ENCODE results near the gene GOLGA6D. TPM values are rescaled to one million over a fixed set of nuclear protein-coding genes. Genes with fewer than 3 reads are reported as not detected.
"Not testable (repeated sequence)": the region's sequence is repeated elsewhere in the genome, so short reads cannot be mapped to it uniquely, and the experiment has no call there.

GOLGA6D gene
- total RNA-seq, 1 experiment from 2014 or later: 0.12 TPM

DNA sequence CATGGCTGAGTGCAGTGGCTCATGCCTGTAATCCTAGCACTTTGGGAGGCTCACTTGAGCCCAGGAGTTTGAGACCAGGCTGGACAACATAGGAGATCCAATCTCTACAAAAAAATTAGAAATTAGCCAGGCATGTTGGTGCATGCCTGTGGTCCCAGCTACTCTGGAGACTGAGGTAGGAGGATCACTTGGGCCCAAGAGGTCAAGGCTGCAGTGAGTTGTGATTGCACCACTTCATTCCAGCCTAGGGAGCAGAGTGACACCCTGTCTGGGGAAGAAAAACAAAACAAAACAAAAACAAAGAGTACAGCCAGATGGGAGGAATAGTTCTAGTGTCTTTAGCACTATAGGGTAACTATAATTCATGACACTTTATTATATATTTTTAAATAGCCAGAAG lies 27.1 kb downstream of the GOLGA6D start:
- no TSS peak for BruUV-seq (replicated peaks)
- intact Hi-C loops (cut with micrococcal nuclease): no loop called here
- ATAC-seq (no peak), DNase-seq (ENCODE audit: low read depth, low spot score) (no peak)
- Histone ChIP-seq H3K27ac (ENCODE audit: low read depth, low read length) (no peak overlapping the region), H3K9me2 (ENCODE audit: insufficient read depth) (no peaks in the 10 kb centered on the region), H3K4me1 (ENCODE audit: control insufficient read depth in 1 of 2, insufficient read depth in 2 of 2, low read length in 2 of 2) (peaks cover 4 to 25% of the 10 kb centered on the region in 2 experiments; a peak in 3 of 4 replicates), H3K36me3 (ENCODE audit: control insufficient read depth in 1 of 2, insufficient read depth in 2 of 2, low read length in 2 of 2) (no peaks in the 10 kb centered on the region), H3K27me3 (ENCODE audit: insufficient read depth, low read length) (no peaks in the 10 kb centered on the region), H3K4me2 (ENCODE audit: low read length) (no peak overlapping the region), H3K9me3 (ENCODE audit: control insufficient read depth in 1 of 2, insufficient read depth in 1 of 2, low read depth in 1 of 2, low read length in 2 of 2) (no peaks in the 10 kb centered on the region), H3K79me2 (ENCODE audit: insufficient read depth, low read length) (no peaks in the 10 kb centered on the region), H2AFZ (ENCODE audit: low read depth, low read length, poor library complexity, severe bottlenecking) (no peak overlapping the region), H3K4me3 (replicated peaks in 1 of 2; ENCODE audit: low read depth in 1 of 2, low read length in 2 of 2) (no peak overlapping the region), H3K9ac (ENCODE audit: low read length) (no peak overlapping the region), H4K20me1 (ENCODE audit: insufficient read depth) (no peaks in the 10 kb centered on the region)
- CTCF ChIA-PET: no interaction called here
- RAD21 ChIA-PET (ENCODE audit: low non-redundant PET in 1 of 2, low total read pairs in 2 of 2, uncharacterized antibody in 2 of 2, unreplicated experiment in 2 of 2): no interaction called here
- no peak for TF ChIP-seq SIN3A (IDR thresholded peaks at IDR 0.05; ENCODE audit: low read depth)
- no peak for TF ChIP-seq EGR1 (IDR thresholded peaks at IDR 0.05; ENCODE audit: low read depth)
- TF ChIP-seq ZNF274 (IDR thresholded peaks at IDR 0.05; ENCODE audit: low read depth, low read length): no peak
- no peak for TF ChIP-seq JUND (IDR thresholded peaks at IDR 0.05)
- POLR2A ChIA-PET: no interaction called here

DNA sequence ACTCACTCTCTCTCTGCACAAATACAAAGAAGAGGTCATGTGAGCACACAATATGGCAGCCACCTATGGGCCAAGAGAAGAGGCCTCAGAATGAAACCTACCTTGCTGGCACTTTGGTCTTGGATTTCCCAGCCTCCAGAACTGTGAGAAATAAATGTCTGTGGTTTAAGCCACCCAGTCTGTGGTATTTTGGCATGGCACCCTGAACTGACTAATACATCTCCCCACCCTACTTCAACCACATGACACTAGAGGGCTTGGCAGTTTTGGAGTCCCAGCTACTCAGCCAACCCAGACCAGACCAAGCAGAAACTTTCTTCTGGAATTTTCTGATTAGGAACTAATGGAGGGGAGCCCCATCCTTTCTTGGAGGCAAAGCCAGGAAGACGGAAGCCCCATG lies 29.9 kb downstream of the GOLGA6D start:
- RAD21 ChIA-PET (ENCODE audit: low non-redundant PET in 1 of 2, low total read pairs in 2 of 2, uncharacterized antibody in 2 of 2, unreplicated experiment in 2 of 2); H4K20me1 ChIP-seq (ENCODE audit: insufficient read depth); ATAC-seq; H3K9me3 ChIP-seq (ENCODE audit: control insufficient read depth in 1 of 2, insufficient read depth in 1 of 2, low read depth in 1 of 2, low read length in 2 of 2); CTCF ChIA-PET; H3K4me3 ChIP-seq (replicated peaks in 1 of 2; ENCODE audit: low read depth in 1 of 2, low read length in 2 of 2); H3K36me3 ChIP-seq (ENCODE audit: control insufficient read depth in 1 of 2, insufficient read depth in 2 of 2, low read length in 2 of 2); POLR2A ChIA-PET; H2AFZ ChIP-seq (ENCODE audit: low read depth, low read length, poor library complexity, severe bottlenecking); intact Hi-C loops (cut with micrococcal nuclease); H3K9ac ChIP-seq (ENCODE audit: low read length); H3K79me2 ChIP-seq (ENCODE audit: insufficient read depth, low read length); BruUV-seq (replicated peaks); H3K27ac ChIP-seq (ENCODE audit: low read depth, low read length); H3K4me2 ChIP-seq (ENCODE audit: low read length); H3K9me2 ChIP-seq (ENCODE audit: insufficient read depth); H3K27me3 ChIP-seq (ENCODE audit: insufficient read depth, low read length); DNase-seq (ENCODE audit: low read depth, low spot score): not testable (repeated sequence)
- H3K4me1 ChIP-seq (ENCODE audit: control insufficient read depth in 1 of 2, insufficient read depth in 2 of 2, low read length in 2 of 2): peaks cover 4 to 17% of the 10 kb centered on the region in 2 experiments; a peak in 3 of 4 replicates
